ENCODE data around the gene LRRC36. TPM values are rescaled to one million over a fixed set of nuclear protein-coding genes. Genes with fewer than 3 reads are reported as not detected.

LRRC36 gene
- total RNA-seq, 1 donor from 2014 or later, result not detected

DNA sequence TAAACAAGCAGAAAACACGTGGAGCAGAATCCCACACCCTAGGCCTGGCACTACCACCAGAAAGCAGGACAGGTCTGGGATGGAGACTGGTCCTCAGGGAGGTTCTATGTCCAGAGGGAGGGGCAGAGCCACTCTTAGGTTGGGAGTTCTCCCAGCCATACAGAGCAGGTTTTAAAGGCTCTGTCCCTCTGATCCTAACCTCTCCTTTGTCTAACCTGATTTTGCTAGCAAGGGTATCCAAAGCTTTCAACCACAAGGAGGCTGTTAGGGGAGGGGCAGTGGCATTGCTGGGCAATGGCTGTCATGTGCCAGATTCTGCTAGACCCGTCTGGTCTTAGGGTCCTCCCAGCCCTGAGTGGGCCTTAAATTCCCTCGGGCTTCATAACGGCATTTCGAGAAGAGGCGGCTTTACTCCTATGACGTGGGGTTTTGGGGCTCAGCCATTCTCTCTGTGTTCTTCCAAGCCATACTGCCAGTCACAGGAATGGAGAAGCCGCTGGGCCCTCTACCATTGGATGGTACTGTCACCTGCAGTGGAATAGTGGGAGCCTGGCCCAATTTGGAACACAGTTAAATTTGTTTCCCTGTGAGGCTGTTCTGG, 61.0 kb downstream of the LRRC36 start:
- DNase-seq (ENCODE audit: low read depth) (no peak), FAIRE-seq (no peak)
- no peak overlapping the region for H3K4me3 ChIP-seq (ENCODE audit: low read depth, low read length)
- TF ChIP-seq, protein P1, sequence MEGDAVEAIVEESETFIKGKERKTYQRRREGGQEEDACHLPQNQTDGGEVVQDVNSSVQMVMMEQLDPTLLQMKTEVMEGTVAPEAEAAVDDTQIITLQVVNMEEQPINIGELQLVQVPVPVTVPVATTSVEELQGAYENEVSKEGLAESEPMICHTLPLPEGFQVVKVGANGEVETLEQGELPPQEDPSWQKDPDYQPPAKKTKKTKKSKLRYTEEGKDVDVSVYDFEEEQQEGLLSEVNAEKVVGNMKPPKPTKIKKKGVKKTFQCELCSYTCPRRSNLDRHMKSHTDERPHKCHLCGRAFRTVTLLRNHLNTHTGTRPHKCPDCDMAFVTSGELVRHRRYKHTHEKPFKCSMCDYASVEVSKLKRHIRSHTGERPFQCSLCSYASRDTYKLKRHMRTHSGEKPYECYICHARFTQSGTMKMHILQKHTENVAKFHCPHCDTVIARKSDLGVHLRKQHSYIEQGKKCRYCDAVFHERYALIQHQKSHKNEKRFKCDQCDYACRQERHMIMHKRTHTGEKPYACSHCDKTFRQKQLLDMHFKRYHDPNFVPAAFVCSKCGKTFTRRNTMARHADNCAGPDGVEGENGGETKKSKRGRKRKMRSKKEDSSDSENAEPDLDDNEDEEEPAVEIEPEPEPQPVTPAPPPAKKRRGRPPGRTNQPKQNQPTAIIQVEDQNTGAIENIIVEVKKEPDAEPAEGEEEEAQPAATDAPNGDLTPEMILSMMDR (IDR thresholded peaks at IDR 0.05; ENCODE audit: insufficient read depth, low read length, severe bottlenecking), result no peak
- H3K27me3 ChIP-seq (ENCODE audit: control insufficient read depth, insufficient read depth, low read length), result peaks cover 6% of the 10 kb centered on the region
- no peaks in the 10 kb centered on the region for H3K36me3 ChIP-seq (ENCODE audit: control insufficient read depth, insufficient read depth, low read length)

DNA sequence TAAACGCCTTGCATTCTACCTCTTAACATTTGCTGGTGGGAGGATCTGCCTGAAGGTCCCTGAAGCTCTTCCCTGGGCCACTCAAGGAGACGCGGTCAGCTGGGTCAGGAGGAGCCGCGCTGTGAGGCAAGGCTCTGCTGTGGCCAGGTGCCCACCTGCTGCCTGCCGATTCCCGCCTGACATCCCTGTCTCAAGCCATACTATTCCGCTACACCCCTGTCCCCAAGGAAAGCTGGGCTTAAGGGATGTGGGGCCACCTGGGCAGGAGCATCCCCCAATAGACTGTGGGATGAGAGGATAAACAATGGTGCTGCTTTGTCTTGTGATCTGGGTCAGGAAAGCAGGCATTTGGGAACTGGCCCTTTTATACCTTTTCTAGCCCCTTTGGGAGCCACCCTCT, 61.6 kb downstream of the LRRC36 start:
- TF ChIP-seq, protein P1 (IDR thresholded peaks at IDR 0.05; ENCODE audit: insufficient read depth, low read length, severe bottlenecking), result no peak
- Histone ChIP-seq H3K27me3 (ENCODE audit: control insufficient read depth, insufficient read depth, low read length) (peaks cover 6% of the 10 kb centered on the region), H3K4me3 (ENCODE audit: low read depth, low read length) (no peak overlapping the region), H3K36me3 (ENCODE audit: control insufficient read depth, insufficient read depth, low read length) (no peaks in the 10 kb centered on the region)
- DNase-seq (ENCODE audit: low read depth), result no peak
- no peak for FAIRE-seq

DNA sequence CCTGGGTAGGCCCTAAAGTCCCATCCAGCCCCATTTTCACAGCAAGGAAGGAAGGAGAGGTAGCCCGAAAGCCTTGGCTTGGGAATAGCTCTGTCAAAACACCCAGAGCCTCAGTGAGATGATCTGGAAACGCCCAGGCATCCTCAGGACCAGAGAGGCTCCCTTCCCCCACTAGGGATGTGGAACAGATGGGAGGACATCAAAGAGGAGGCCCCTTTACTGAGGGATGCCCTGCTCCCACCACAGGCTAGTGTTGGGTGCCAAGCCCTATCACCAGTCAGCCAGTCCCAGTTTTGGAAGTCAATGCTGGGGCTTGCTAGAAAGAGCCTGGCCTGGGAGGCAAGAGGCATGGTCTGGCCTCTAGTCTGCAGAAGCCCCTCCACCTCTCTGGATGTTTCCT, 62.0 kb downstream of the LRRC36 start:
- TF ChIP-seq, protein P1 (IDR thresholded peaks at IDR 0.05; ENCODE audit: insufficient read depth, low read length, severe bottlenecking), result no peak
- DNase-seq (ENCODE audit: low read depth) (no peak), FAIRE-seq (no peak)
- Histone ChIP-seq H3K4me3 (ENCODE audit: low read depth, low read length) (no peak overlapping the region), H3K27me3 (ENCODE audit: control insufficient read depth, insufficient read depth, low read length) (peaks cover 7% of the 10 kb centered on the region), H3K36me3 (ENCODE audit: control insufficient read depth, insufficient read depth, low read length) (no peaks in the 10 kb centered on the region)

DNA sequence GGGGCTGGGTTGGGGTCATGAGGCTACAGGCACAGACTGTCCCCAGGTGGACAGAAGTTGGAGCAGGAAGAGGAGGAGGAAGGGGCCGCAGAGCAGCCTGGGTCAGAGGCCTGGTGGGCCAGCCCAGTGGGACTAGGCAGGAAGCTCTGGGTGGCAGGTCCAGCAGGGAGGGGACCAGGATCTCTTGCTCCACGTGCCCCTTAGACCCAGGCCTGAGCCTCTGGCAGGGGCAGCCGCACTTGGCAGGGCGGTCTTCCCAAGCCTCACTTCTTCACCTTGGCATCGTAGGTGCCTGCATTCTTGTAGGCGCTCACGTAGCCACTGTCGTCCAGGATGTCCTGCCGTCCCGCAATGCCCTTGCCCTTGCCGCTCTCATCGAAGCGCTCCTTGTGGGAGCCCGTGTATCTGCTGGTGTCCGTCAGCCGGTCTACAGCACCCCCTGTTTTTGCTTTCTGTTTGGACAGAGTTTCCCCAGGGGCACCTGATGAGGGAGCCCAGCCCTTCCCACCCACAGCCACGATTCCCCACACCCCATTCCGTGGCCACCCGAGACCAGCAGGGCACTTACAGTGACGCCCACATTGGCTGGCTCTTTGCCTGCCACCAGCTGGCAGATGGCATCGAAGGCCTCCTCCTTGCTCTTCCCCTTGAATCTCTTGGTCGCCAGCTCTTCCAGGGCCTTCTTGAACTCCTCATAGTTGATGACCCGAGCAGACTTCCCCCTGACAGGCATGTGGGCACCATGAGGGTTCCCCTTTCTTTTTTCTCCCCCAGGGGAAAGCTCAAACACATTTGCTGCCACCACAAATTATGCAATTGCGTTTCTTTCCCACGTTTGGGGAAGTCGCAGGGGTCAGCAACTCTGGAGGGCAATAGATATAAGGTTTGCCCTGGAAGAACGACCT, 63.5 kb downstream of the LRRC36 start:
- TF ChIP-seq, protein P1 (IDR thresholded peaks at IDR 0.05; ENCODE audit: insufficient read depth, low read length, severe bottlenecking), result no peak
- no peak for DNase-seq (ENCODE audit: low read depth)

DNA sequence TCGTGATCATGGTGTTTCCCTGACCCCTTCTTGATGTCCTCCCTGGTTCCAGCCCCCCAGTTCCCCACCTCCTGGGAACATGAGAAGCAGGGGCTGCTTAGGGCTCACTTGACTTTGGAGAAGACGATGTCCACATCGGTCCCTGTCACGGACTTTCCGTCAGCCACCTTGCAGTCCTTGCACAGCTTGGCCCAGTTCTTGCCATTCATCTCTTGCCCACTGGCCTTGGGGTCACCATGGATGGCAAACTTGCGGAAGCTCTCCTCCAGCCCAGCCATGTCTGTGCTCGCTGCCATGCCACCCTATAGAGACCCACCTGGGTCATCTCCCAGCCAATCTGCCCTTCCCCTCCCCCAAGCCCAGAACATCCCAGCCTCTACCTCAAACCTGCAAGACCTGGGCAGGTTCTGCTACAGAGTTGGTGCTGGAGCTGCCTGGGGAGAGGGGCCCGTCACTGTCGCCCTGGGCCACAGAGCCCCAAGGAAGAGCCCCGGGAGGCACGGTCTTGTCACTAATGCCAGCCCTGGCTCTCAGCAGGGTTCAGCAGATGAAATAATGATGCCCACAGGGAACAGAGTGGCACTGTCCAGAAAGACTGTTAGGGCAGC, 64.3 kb downstream of the LRRC36 start:
- H3K36me3 ChIP-seq (ENCODE audit: control insufficient read depth, insufficient read depth, low read length), result no peaks in the 10 kb centered on the region
- DNase-seq (ENCODE audit: low read depth) (no peak), FAIRE-seq (no peak)
- TF ChIP-seq, protein P1 (IDR thresholded peaks at IDR 0.05; ENCODE audit: insufficient read depth, low read length, severe bottlenecking), result no peak
- H3K4me3 ChIP-seq (ENCODE audit: low read depth, low read length), result no peak overlapping the region
- peaks cover 15% of the 10 kb centered on the region for H3K27me3 ChIP-seq (ENCODE audit: control insufficient read depth, insufficient read depth, low read length)

More for the DNA sequence above, 63.5 kb downstream of the LRRC36 start:
- H3K36me3 ChIP-seq (ENCODE audit: control insufficient read depth, insufficient read depth, low read length), result no peaks in the 10 kb centered on the region
- H3K27me3 ChIP-seq (ENCODE audit: control insufficient read depth, insufficient read depth, low read length), result peaks cover 15% of the 10 kb centered on the region
- no peak overlapping the region for H3K4me3 ChIP-seq (ENCODE audit: low read depth, low read length)
- FAIRE-seq, result no peak
